ENCODE measurements around the gene TRAF3.
"Not testable (repeated sequence)": the region's sequence is repeated elsewhere in the genome, so short reads cannot be mapped to it uniquely, and the experiment has no call there.

Gene TRAF3

DNA sequence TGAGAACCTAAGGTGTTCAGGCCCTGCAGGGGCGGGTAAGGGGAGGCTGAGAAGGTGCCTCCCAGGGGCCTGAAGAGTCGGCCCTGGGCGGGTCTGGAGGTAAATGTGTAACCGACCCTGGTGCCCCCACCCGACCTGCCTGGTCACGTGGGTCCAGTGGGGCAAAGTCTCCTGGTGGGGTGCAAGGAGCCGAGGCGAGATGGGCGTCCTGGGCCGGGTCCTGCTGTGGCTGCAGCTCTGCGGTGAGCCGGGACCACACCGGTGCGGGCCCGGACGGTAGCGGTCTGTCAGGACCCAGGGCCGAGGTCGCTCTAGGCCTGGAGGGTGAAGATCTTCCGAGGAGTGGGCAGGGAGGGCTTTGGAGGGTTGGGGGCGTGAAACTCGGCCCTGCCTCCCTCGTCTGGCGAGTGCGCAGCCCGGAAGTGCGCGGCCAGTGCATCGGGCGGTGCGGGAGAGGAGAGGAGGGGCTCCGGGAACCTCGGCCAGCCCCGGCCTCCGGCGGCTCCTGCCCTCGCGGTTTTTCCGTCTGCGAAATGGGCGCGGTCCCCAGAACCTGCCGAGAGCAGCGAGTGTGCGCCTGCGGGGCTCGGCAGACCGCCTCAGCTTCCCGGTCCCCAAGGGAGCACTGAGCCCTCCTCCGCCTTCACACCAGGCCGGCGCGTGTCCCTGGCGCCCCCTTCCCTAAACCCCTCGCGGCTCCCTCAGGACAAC, 145.4 kb downstream of the TRAF3 start, which contains the start of gene AMN:
Gene AMN, plus strand, starts transcription at position 174 of the 711 bp plus-strand sequence. Its CDS starts 26 bp downstream, at position 200.
- DNase-seq (ENCODE audit: low spot score), result no peak

DNA sequence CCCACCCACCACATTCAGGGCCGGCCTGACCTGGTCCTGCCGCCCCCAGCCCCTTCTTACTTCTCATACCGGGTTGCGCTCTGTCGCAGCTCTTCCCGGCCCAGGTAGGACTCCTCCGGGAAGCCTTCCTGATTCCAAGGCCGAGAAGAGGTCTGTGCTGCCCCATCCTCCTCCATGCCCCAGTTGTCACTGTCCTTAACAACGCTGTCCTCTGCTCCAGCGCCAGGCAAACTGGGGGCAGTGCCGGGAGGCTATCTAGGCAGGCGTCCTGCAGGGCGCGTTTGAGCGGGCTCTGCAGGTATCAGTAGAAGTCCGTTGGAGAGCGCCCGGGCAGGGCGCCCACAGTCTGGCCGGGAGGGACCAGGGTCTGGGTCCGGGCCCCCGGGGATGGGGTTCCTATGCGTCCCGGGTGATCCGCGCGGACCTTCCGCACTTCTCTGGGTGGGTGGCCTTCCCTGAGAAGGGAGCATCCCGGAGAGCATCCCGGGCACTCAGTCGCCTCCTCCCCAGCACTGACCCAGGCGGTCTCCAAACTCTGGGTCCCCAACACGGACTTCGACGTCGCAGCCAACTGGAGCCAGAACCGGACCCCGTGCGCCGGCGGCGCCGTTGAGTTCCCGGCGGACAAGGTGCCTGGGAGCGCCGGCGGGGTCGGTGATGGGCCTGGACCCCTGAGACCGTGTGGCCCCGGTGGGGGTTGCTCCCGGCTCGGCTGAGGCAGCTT, 146.1 kb downstream of the TRAF3 start:
- DNase-seq (ENCODE audit: low spot score), result no peak

DNA sequence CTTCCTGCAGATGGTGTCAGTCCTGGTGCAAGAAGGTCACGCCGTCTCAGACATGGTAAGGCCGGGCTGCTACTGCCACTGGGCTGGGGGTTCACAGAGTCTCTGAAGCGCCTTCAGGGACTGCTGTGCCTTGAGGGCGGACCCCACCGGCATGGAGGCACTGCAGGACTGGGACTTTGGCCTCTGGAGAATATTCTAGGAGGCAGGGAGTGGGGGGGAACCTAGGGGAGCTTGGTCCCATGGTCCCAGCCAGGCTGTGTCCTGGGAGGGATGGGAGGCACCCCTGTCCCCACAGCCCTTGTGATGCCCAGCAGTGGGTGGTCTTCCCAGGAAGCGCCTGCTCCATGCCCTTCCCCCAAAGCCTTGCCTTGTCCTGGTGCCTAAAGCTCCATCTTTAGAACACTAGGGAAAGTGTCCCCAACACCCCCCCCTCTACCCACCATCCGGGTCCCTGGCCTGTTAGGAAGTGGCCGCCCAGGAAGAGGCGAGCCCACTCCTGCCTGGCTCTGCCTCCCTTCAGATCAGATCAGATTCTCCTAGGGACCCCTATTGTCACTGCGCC, 146.8 kb downstream of the TRAF3 start:
- DNase-seq (ENCODE audit: low spot score), result no peak

DNA sequence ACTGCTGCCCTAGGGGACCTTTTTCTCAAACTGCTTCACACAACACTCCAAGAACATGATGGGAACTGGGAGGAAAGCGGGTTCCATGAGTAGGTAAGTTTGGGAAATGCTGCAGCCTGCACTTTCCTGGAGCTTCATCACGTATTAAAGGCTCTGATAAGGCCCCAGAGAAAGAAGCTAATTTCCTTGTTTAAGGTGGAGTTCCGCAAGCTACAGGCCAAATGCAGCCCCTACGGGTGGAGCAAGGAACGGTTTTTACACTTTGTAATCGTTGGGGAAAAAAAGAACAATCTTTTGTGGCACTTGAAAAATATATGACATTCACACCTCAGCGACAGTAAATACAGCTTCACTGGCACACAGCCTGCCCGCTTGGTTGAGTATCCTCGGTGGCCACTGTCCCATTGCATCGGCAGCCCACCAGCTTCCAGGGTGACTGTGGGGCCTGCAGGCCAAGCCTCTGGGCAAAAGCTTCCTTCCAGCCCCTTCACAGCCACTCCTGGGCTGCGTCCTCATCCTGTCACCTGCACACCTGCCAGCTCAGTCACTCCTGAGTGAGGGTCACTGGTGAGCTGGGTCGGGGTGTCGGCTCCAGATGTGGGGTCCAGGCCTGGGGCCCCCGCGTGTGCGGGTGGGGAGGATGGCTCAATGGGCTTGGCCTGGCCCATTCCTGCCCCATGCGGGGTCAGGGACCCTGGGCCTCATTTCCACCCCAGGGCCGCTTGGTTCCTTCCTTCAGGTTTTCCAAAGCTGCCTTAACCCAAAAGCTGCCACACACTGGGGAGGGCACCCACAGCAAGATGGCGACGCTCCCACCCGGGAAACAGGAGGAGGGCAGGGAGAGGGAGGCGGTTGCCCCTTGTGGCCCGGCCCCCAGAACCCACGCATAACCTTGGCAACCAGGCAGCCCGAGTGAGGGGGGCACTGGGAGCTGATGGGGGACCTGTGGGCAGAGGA, 147.7 kb downstream of the TRAF3 start:
- DNase-seq (ENCODE audit: low spot score), result no peak

DNA sequence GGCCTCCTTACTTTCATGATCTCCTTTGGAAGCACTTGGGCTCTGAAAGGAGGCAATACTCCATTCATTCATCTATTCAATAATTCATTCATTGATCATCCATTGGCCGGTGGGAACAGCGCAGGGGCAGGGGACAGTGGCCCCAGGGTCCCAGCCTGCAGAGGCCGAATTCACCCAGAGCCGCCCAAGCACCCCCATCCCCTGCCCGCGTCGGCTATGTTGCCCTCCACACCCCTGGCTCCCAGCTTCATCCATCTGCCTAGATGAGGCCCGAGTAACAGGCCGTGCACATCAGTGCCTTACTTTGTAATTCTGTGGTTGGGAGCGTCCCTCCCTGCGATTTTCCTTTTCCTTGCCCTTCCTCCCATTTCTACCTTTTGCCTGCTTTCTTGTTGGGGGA, 148.4 kb downstream of the TRAF3 start:
- DNase-seq (ENCODE audit: low spot score), result no peak

DNA sequence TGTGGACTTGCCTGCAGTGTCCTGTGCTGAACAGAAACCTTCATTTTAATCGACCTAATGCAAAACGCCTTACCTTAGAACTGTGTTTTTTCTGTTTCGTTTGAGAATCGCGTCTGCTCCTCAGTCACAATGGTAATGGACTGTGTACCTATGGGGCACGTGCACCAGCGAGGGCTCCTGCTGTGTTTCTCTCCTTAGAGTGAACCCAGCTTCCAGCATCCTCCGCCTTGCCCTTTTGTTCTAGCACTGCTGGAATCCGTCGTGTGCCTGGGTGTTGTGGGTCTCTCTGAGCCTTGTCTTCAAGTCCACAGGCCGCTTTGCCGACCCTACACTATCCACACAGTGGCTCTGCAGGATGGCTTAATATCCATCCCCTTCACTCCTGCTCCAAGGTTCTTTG, 148.9 kb downstream of the TRAF3 start:
- DNase-seq (ENCODE audit: low spot score), result no peak

DNA sequence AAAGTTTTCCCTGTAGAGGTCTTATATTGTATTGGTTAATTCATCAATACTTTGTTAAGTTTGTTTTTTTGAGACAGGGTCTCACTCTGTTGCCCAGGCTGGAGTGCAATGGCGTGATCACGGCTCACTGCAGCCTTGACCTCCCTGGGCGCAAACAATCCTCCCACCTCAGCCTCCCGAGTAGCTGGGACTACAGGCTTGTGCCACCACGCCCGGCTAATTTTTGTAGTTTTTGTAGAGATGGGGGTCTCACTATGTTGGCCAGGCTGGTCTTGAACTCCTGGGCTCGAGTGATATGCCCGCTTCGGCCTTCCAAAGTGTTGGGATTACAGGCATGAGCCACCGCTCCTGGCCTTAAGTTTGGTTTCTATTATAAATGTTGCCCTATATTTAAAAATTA, 149.6 kb downstream of the TRAF3 start:
- not testable (repeated sequence) for DNase-seq (ENCODE audit: low spot score)

DNA sequence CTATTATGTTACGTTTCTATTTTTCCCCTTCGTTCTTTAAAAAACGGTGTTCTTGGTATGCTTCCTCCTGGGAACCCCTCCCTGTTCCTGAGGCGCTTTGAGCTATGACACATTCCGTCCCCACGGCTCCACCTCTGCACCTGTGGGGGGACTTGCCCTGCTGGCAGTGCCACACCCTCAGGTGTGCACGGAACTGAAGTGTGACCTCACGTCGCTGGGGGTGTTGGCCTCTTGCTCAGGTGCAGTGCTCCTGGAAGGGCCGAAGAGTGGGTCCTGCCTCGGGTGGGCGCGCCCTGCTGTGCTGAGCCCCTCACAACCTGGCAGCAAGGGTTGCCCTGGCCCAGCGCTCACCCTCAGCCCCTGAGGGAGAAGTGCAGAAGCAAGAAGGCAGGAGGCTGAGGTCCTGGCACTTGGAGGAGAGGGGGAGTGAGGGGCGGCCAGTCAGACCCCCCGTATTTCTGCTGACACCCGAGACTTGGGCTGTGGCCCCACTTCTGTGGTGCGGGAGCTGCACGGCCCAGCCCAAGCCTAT, 150.2 kb downstream of the TRAF3 start:
- DNase-seq (ENCODE audit: low spot score), result no peak

DNA sequence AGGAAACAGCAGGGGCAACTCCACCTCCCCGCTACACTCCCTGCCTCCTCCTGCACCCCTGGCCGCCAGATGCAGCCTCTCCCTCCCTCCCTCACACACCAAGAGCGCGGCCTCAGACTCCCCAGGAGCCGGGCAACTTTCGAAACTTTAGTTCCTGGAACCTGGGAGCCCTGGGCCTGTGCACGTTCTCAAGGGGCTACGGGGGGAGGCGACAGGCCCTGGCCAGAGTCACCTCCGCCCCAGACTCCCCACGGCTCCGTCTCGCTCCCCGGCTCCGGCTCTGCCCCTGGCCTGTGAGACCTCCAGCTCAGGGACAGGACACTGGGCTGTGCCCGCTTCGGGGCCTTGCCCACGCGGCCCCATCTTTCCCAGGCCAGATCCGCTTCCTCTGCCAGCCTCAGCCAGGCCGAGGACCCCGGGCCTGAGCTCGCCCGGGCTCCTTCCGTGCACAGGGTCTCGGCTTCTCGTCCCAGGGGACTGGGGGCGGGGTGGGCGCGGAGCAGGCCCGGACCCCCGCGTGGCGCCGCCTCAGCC, 150.7 kb downstream of the TRAF3 start:
- DNase-seq (ENCODE audit: low spot score), result no peak

DNA sequence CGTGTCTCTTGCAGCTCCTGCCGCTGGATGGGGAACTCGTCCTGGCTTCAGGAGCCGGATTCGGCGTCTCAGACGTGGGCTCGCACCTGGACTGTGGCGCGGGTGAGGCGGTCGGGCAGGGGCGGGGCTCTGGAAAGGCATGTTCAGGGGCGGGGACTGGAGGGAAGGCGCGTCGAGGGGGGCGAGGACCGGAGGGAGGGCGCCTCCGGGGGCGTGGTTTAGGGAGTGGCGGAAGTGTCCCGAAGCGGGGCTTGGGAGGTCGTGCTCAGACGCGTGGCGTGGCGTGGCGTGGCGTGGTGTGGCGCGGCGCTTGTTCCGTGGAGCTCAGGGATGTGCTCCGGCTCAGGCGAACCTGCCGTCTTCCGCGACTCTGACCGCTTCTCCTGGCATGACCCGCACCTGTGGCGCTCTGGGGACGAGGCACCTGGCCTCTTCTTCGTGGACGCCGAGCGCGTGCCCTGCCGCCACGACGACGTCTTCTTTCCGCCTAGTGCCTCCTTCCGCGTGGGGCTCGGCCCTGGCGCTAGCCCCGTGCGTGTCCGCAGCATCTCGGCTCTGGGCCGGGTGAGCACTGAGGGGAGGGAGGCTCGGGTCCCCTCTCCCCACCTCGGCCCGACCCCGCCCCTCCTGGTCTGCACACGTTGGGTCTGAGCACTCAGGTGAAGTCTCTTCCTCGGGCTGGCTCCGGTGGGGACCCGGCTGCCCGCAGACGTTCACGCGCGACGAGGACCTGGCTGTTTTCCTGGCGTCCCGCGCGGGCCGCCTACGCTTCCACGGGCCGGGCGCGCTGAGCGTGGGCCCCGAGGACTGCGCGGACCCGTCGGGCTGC, 151.4 kb downstream of the TRAF3 start:
- DNase-seq (ENCODE audit: low spot score), result peak; percentile 46

DNA sequence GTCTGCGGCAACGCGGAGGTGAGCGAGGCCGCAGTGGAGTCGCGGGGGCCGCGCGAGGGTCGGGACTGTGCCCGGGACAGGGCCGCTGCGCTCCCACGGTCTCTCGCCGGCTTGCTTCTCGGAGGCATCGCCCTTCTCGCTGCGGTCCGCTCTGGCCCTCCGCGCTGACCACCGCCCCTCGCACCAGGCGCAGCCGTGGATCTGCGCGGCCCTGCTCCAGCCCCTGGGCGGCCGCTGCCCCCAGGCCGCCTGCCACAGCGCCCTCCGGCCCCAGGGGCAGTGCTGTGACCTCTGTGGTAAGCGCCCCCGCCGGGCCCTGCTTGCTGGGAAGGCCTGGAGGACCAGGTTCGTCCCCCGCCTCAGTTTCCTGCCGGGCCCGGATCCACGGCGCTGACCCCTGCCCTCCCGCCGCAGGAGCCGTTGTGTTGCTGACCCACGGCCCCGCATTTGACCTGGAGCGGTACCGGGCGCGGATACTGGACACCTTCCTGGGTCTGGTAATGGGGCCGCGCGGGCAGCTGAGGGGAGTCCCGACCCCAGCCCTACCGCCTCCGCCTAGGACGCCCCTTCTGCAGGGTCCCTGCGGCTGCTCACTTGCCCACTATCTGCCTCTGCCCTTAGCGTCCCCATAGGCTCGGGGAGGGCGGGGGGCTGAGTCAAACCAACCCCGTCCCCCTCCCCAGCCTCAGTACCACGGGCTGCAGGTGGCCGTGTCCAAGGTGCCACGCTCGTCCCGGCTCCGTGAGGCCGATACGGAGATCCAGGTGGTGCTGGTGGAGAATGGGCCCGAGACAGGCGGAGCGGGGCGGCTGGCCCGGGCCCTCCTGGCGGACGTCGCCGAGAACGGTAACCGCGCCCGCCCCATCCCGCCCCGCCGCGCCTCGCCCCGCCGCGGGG, 152.2 kb downstream of the TRAF3 start:
- no peak for DNase-seq (ENCODE audit: low spot score)

DNA sequence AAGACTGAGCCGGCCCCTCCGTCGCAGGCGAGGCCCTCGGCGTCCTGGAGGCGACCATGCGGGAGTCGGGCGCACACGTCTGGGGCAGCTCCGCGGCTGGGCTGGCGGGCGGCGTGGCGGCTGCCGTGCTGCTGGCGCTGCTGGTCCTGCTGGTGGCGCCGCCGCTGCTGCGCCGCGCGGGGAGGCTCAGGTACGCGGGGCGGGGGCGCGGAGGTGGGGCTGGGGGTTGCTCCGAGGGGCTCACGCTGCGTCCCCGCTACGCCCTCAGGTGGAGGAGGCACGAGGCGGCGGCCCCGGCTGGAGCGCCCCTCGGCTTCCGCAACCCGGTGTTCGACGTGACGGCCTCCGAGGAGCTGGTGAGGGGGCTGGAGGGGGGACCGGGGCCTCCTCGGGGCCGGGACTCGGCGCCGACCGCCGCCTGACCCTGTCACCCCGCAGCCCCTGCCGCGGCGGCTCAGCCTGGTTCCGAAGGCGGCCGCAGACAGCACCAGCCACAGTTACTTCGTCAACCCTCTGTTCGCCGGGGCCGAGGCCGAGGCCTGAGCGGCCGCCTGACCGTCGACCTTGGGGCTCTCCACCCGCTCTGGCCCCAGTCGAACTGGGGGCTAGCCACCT, 153.0 kb downstream of the TRAF3 start:
- no peak for DNase-seq (ENCODE audit: low spot score)

DNA sequence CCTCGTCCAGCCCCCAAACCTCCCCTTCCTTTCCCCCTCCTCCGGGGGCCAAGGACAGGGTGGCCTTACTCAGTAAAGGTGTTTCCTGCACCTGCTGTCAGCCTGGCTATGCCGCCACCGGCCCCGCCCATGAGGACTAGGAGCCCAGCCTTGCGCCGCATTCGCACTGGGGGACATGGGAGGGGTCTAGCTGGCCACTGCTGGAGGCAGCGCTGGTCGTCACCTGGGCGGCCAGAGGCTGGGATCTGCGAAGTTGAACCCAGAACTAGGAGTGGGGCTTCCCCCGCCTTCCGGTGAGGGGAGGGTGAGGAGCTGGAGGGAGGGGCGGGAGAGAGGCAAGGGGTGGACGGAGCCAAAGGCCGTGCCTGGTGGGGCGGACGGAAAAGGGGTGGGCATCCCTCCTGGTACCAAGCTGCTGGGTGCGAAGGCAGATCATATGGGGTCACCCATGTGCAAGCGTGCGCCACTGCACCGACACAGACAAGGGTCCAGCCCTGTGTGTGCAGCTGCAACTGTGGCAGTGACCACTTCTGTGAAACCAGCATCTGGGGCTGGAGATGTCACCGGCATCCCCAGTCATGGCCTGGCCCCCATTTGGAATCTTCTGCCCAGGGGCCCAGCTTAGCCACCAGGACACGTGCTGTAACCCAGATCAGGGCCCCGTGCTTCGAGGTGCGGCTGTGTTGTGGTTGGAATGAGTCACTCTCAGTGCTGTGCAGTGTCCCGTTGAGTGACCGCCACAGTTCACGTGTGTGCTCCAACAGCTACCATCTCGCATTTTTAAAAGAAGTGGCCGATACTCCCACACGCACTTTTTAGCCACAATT, 153.7 kb downstream of the TRAF3 start:
- DNase-seq (ENCODE audit: low spot score), result no peak

DNA sequence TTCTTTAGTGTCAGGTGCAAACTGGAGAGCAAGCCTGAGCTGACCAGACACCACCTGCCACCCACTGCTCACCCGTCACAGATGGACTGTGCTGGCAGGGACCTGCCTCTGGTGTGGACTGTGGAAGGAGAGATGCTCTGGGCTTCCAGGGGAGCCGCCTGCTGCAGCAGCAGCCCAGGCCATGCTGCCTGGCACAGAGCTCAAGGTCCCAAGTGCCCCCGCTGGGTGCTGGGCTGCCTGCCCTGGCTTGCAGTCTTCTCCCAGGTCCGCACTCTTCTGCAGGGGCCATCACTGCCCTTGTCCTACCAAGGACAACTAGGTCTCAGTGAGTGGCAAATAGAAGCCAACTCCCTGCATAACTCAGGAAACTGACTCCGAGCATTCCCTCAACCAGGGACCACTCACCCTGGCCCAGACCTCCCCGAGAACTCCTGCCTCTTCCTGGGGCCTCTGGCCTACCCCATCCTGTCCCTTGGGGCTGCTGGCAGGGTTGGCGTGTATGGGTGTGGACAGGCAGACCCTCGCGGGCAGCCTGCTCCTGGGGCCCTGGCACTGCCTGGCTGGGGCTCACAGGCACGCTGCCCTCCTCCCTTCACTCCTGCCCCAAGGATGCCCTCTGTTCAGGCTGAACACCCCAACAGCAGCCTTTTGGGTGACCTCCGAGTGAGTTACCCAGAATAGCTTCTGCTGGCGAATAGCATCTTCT, 154.5 kb downstream of the TRAF3 start:
- no peak for DNase-seq (ENCODE audit: low spot score)

DNA sequence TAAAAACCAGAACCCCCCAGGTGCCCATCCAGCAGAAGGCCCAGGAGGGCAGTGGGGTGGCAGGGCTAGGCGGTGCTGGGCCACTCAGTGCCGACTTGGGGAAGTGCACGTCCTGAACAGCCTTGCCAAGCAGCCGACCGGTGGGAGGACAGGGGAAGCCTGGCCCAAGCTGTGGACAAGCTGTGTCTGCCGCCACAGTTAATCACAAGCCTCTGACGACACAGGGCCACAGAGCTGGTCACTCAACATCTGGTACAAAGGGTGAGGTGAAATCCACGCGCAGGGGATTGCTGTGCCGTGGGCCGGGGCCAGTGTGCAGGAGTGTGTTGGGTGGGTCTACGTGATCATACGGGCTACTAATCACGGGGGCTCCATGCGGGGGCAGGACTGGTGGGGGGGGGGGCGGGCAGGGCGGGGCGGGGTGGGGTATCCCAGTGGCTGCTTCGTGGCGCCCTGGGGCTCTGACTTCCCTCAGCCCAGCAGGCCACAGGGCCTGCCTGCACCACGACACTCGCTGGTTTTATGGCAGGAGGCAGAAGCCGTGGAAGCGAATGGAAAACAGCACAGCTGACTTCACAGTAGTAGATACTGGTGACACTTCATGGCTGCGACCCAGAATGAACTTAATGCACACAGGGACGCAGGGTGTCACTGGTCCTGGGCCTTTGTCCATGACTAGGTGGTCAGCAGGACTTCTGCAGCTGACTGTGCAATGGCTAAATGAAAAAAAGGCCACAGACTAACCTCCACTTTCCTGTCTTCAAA, 155.4 kb downstream of the TRAF3 start:
- no peak for DNase-seq (ENCODE audit: low spot score)

DNA sequence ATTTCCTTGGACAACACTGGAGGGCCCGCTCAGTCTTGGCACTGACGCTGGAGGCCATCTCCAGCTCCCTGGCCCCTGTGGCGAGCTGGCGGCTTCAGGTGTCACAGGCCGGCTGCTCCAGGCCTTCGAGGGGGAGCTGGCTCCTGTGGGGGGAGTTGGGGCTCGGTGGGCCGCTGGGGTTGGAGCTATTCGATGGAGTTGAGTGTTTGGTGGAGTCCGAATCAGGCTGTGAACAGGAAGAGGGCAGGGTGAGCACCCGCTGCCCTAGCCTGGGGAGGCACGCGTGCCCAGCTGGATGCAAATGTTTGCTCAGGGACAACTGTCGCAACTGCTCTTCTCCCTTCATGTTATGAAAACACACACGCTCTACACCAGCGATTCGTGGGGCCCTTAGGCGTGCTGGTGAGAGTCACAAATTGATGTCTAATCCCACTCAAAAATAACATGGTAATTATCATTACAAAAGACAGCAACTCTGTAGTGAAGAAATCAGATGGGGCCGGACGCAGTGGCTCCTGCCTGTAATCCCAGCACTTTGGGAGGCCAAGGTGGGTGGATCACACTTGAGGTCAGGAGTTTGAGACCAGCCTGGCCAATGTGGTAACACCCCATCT, 156.5 kb downstream of the TRAF3 start:
- DNase-seq (ENCODE audit: low spot score), result no peak

All from SK-N-DZ (cell line).